GM20000 (cell line): Measurements from ENCODE around the gene IPO7.

Experiments
- DNase-seq: peaks from one replicate; pipeline ENCODE4 v3.0.0; 2012; ENCODE audit warnings: low spot score
- TF ChIP-seq, protein P1 (sequence below): IDR thresholded peaks from 2 replicates; pipeline ENCODE4 v1.5.1; 2012; ENCODE audit warnings: mild to moderate bottlenecking, control low read depth; ENCODE audit errors: extremely low read depth, missing control alignments

Gene IPO7

DNA sequence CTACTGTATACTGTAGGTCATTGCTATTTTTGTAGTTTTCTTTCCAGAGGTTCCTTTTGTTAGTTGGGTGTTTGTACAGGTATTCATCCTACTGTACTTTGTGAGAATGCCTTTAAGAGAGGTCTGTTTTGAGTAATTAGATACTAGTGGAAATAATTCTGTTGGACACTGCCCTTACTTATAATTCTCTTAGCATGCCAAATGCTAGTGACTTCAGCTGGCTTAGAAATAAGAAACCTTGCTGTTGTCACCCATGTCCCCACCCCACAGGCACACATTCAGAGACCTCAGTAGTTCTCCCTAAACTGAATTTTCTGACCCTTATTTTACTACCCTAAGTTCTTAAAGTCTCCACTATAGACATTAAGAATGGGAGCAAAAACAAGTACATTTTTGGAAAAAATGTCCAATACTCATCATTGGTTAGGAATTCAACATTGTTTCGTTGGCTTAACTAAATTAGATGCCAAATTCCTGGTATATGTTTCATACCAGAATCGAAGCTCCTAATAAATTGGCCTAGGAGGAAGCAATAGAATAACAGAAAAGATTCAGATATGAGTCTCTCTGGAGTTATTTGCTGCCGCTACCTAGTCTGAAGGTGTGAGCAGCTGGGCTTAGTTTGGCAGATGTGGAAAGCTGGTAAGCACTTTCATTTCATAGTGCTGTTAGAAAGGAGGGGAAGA lies 104.8 kb downstream of the IPO7 start:
- no peak for DNase-seq
- TF ChIP-seq, protein P1, sequence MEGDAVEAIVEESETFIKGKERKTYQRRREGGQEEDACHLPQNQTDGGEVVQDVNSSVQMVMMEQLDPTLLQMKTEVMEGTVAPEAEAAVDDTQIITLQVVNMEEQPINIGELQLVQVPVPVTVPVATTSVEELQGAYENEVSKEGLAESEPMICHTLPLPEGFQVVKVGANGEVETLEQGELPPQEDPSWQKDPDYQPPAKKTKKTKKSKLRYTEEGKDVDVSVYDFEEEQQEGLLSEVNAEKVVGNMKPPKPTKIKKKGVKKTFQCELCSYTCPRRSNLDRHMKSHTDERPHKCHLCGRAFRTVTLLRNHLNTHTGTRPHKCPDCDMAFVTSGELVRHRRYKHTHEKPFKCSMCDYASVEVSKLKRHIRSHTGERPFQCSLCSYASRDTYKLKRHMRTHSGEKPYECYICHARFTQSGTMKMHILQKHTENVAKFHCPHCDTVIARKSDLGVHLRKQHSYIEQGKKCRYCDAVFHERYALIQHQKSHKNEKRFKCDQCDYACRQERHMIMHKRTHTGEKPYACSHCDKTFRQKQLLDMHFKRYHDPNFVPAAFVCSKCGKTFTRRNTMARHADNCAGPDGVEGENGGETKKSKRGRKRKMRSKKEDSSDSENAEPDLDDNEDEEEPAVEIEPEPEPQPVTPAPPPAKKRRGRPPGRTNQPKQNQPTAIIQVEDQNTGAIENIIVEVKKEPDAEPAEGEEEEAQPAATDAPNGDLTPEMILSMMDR: no peak

- no peak for DNase-seq
- TF ChIP-seq, protein P1: no peak
Observed at GRCh38 chr11:9490376-9490775, 105.9 kb downstream of the IPO7 start.

GRCh38 chr11:9493492-9493891 lies 109.0 kb downstream of the IPO7 start:
- TF ChIP-seq, protein P1: no peak
- no peak for DNase-seq

DNA sequence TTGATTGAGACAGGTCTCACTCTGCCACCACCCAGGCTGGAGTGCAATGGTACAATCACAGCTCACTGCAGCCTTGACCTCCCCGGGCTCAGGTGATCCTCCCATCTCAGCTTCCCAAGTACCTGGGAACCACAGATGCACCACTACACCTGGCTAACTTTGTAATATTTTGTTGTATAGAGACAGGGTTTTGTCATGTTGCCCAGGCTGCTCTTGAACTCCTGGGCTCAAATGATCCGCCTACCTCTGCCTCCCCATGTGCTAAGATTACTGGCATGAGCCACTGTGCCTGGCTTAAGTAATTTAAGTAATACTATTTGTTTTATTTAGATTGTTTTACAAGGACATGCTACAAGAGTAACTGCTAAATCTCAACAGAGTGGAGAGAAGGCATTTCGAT lies 109.9 kb downstream of the IPO7 start:
- TF ChIP-seq, protein P1: no peak

GRCh38 chr11:9495803-9496514 lies 111.5 kb downstream of the IPO7 start:
- no peak for DNase-seq

More for the DNA sequence above, 109.9 kb downstream of the IPO7 start:
- DNase-seq: no peak

More at GRCh38 chr11:9495803-9496514, 111.5 kb downstream of the IPO7 start:
- TF ChIP-seq, protein P1: no peak
